Naive thymus-derived CD8-positive, alpha-beta T cell (primary cell): ENCODE measurements around the gene AMBP. TPM values are rescaled to one million over a fixed set of nuclear protein-coding genes. Genes with fewer than 3 reads are reported as not detected.
A peak's percentile ranks its signal among the peaks of the same experiment; 100 is the strongest.

Experiments
- ATAC-seq, 2 donors: fragments of 150-1000 bp; cut with Tn5 transposase in 1 of 2; sonication (Bioruptor Pico), chemical (Tn5 transposase) in 1 of 2; 1 replicate in 1 of 2; 2 replicates in 1 of 2; pipeline ENCODE4 v1.10.0; 2021; ENCODE audit warnings: mild to moderate bottlenecking in 2 of 2, moderate library complexity in 2 of 2
- POLR2A ChIA-PET: fragments of 350-600 bp; sonication (Branson Sonifier 250); formaldehyde crosslinking; loops from one replicate; lab custom pipeline; 2021; ENCODE audit warnings: antibody characterized with exemption; lab: Charles Lee
- DNase-seq, 10 donors: peaks; one replicate each; pipeline versions ENCODE4 v3.0.0 to v3.0.0-alpha.2; 2020 to 2022
- H3K27ac Mint-ChIP-seq, 10 donors: one replicate each; pipeline ENCODE4 v1.8.0; 2020 to 2022; ENCODE audit warnings: mild to moderate bottlenecking in 10 of 10, mixed read lengths in 10 of 10, moderate library complexity in 4 of 10, inconsistent platforms in 1 of 10
- H3K27me3 Mint-ChIP-seq, 5 donors: one replicate each; pipeline ENCODE4 v1.8.0; 2021 to 2022; ENCODE audit warnings: mixed read lengths in 5 of 5
- H3K36me3 Mint-ChIP-seq, 3 donors: one replicate each; pipeline ENCODE4 v1.8.0; 2020 to 2022; ENCODE audit warnings: mixed read lengths in 3 of 3, mild to moderate bottlenecking in 2 of 3, inconsistent platforms in 1 of 3
- H3K4me1 Mint-ChIP-seq, 4 donors: one replicate each; pipeline ENCODE4 v1.8.0; 2021 to 2022; ENCODE audit warnings: mixed read lengths in 4 of 4
- H3K4me3 Mint-ChIP-seq, 10 donors: one replicate each; pipeline ENCODE4 v1.8.0; 2020 to 2022; ENCODE audit warnings: mild to moderate bottlenecking in 10 of 10, mixed read lengths in 10 of 10, moderate library complexity in 6 of 10, inconsistent platforms in 1 of 10
- H3K9me3 Mint-ChIP-seq, 9 donors: one replicate each; pipeline ENCODE4 v1.8.0; 2020 to 2022; ENCODE audit warnings: mixed read lengths in 9 of 9, mild to moderate bottlenecking in 3 of 9, inconsistent platforms in 1 of 9, moderate library complexity in 1 of 9
- polyA plus RNA-seq, 3 donors: library from polyadenylated mRNA; unstranded; fragments of 300-500 nt; fragmentation: Illumina TruSeq; gene quantifications; one replicate each; pipeline ENCODE4 v1.2.3, GENCODE V29; 2021
- total RNA-seq, 8 experiments: library from RNA in 2 of 8; stranded (reverse) in 2 of 8; gene quantifications; one replicate each; pipeline ENCODE4 v1.2.3 and lab custom pipeline; 2021 to 2026

Gene AMBP
- total and polyA plus RNA-seq, 5 experiments from 2014 or later = not detected

GRCh38 chr9:114058688-114059046 lies 19.4 kb downstream of the AMBP start:
- DNase-seq (no peak), ATAC-seq (no peak)
- Mint-ChIP-seq H3K36me3 (no peaks in the 10 kb centered on the region), H3K4me1 (peaks cover 0 to 8% (median 0%) of the 10 kb centered on the region in 4 donors), H3K9me3 (no peaks in the 10 kb centered on the region), H3K27me3 (peaks cover 9 to 25% (median 18%) of the 10 kb centered on the region in 5 donors), H3K4me3 (no peak overlapping the region), H3K27ac (no peak overlapping the region)
- POLR2A ChIA-PET = no interaction called here

- Mint-ChIP-seq H3K27ac (no peak overlapping the region), H3K4me3 (no peak overlapping the region), H3K27me3 (peaks cover 2 to 14% (median 6%) of the 10 kb centered on the region in 5 donors), H3K4me1 (peaks cover 0 to 8% (median 0%) of the 10 kb centered on the region in 4 donors), H3K9me3 (no peaks in the 10 kb centered on the region), H3K36me3 (no peaks in the 10 kb centered on the region)
- DNase-seq (no peak), ATAC-seq (no peak)
- POLR2A ChIA-PET = no interaction called here
Observed at GRCh38 chr9:114057161-114057885, 20.8 kb downstream of the AMBP start.

GRCh38 chr9:114056527-114056926 lies 21.6 kb downstream of the AMBP start:
- ATAC-seq (no peak), DNase-seq (no peak)
- Mint-ChIP-seq H3K36me3 (no peaks in the 10 kb centered on the region), H3K27ac (no peak overlapping the region), H3K4me1 (peaks cover 0 to 4% (median 0%) of the 10 kb centered on the region in 4 donors), H3K9me3 (no peaks in the 10 kb centered on the region), H3K27me3 (peaks cover 0 to 7% (median 0%) of the 10 kb centered on the region in 5 donors), H3K4me3 (no peak overlapping the region)
- POLR2A ChIA-PET = no interaction called here

- H3K4me1 Mint-ChIP-seq = peaks cover 0 to 4% (median 0%) of the 10 kb centered on the region in 4 donors
Observed at GRCh38 chr9:114055894-114056293, 22.2 kb downstream of the AMBP start.

GRCh38 chr9:114055061-114055460 lies 23.0 kb downstream of the AMBP start:
- POLR2A ChIA-PET = no interaction called here
- Mint-ChIP-seq H3K36me3 (no peaks in the 10 kb centered on the region), H3K4me3 (no peak overlapping the region), H3K4me1 (peaks cover 0 to 4% (median 0%) of the 10 kb centered on the region in 4 donors), H3K27me3 (no peaks in the 10 kb centered on the region), H3K9me3 (no peaks in the 10 kb centered on the region), H3K27ac (no peak overlapping the region)
- DNase-seq (no peak), ATAC-seq (no peak)

More at GRCh38 chr9:114055894-114056293, 22.2 kb downstream of the AMBP start:
- no peaks in the 10 kb centered on the region for H3K36me3 Mint-ChIP-seq
- H3K9me3 Mint-ChIP-seq = no peaks in the 10 kb centered on the region
- H3K27me3 Mint-ChIP-seq = peaks cover 0 to 2% (median 0%) of the 10 kb centered on the region in 5 donors
- DNase-seq (no peak), ATAC-seq (no peak)
- no peak overlapping the region for H3K4me3 Mint-ChIP-seq
- POLR2A ChIA-PET = no interaction called here
- H3K27ac Mint-ChIP-seq = no peak overlapping the region

GRCh38 chr9:114054191-114054690 lies 23.9 kb downstream of the AMBP start:
- no peaks in the 10 kb centered on the region for H3K27me3 Mint-ChIP-seq
- H3K4me3 Mint-ChIP-seq = no peak overlapping the region
- POLR2A ChIA-PET = no interaction called here
- DNase-seq (no peak), ATAC-seq (no peak)
- H3K27ac Mint-ChIP-seq = no peak overlapping the region
- H3K9me3 Mint-ChIP-seq = no peaks in the 10 kb centered on the region
- H3K4me1 Mint-ChIP-seq = peaks cover 0 to 4% (median 0%) of the 10 kb centered on the region in 4 donors
- H3K36me3 Mint-ChIP-seq = peaks cover 0 to 3% (median 2%) of the 10 kb centered on the region in 3 donors

- H3K27me3 Mint-ChIP-seq = no peaks in the 10 kb centered on the region
- no peak overlapping the region for H3K4me3 Mint-ChIP-seq
- ATAC-seq = no peak
- DNase-seq = no peak
- POLR2A ChIA-PET = no interaction called here
- H3K36me3 Mint-ChIP-seq = peaks cover 0 to 3% (median 3%) of the 10 kb centered on the region in 3 donors
- no peak overlapping the region for H3K27ac Mint-ChIP-seq
- H3K4me1 Mint-ChIP-seq = peaks cover 0 to 2% (median 0%) of the 10 kb centered on the region in 4 donors
- no peaks in the 10 kb centered on the region for H3K9me3 Mint-ChIP-seq
Observed at GRCh38 chr9:114053246-114054005, 24.7 kb downstream of the AMBP start.

GRCh38 chr9:114051706-114052105 lies 26.4 kb downstream of the AMBP start:
- POLR2A ChIA-PET = no interaction called here
- ATAC-seq = no peak

GRCh38 chr9:114051281-114051680 lies 26.8 kb downstream of the AMBP start:
- H3K4me1 Mint-ChIP-seq = peaks cover 0 to 2% (median 0%) of the 10 kb centered on the region in 4 donors
- DNase-seq (no peak), ATAC-seq (no peak)
- peaks cover 0 to 8% (median 3%) of the 10 kb centered on the region in 3 donors for H3K36me3 Mint-ChIP-seq
- no peak overlapping the region for H3K27ac Mint-ChIP-seq
- H3K27me3 Mint-ChIP-seq = peaks cover 0 to 1% (median 0%) of the 10 kb centered on the region in 5 donors
- POLR2A ChIA-PET = no interaction called here
- H3K9me3 Mint-ChIP-seq = no peaks in the 10 kb centered on the region
- H3K4me3 Mint-ChIP-seq = no peak overlapping the region

More at GRCh38 chr9:114051706-114052105, 26.4 kb downstream of the AMBP start:
- no peaks in the 10 kb centered on the region for H3K9me3 Mint-ChIP-seq
- DNase-seq = no peak
- peaks cover 0 to 2% (median 0%) of the 10 kb centered on the region in 4 donors for H3K4me1 Mint-ChIP-seq
- no peak overlapping the region for H3K27ac Mint-ChIP-seq
- peaks cover 0 to 8% (median 3%) of the 10 kb centered on the region in 3 donors for H3K36me3 Mint-ChIP-seq
- no peak overlapping the region for H3K4me3 Mint-ChIP-seq
- H3K27me3 Mint-ChIP-seq = peaks cover 0 to 1% (median 0%) of the 10 kb centered on the region in 5 donors

GRCh38 chr9:114050646-114051045 lies 27.5 kb downstream of the AMBP start:
- no peak overlapping the region for H3K4me3 Mint-ChIP-seq
- H3K4me1 Mint-ChIP-seq = no peaks in the 10 kb centered on the region
- DNase-seq = no peak
- peaks cover 0 to 8% (median 3%) of the 10 kb centered on the region in 3 donors for H3K36me3 Mint-ChIP-seq
- no peaks in the 10 kb centered on the region for H3K9me3 Mint-ChIP-seq
- POLR2A ChIA-PET = no interaction called here
- no peak overlapping the region for H3K27ac Mint-ChIP-seq
- H3K27me3 Mint-ChIP-seq = peaks cover 0 to 1% (median 0%) of the 10 kb centered on the region in 5 donors
- no peak for ATAC-seq

GRCh38 chr9:114050226-114050568 lies 27.9 kb downstream of the AMBP start:
- ATAC-seq (no peak), DNase-seq (no peak)
- POLR2A ChIA-PET = no interaction called here
- H3K9me3 Mint-ChIP-seq = no peaks in the 10 kb centered on the region
- H3K36me3 Mint-ChIP-seq = peaks cover 0 to 8% (median 3%) of the 10 kb centered on the region in 3 donors
- no peak overlapping the region for H3K4me3 Mint-ChIP-seq
- no peak overlapping the region for H3K27ac Mint-ChIP-seq
- H3K27me3 Mint-ChIP-seq = peaks cover 0 to 1% (median 0%) of the 10 kb centered on the region in 5 donors
- no peaks in the 10 kb centered on the region for H3K4me1 Mint-ChIP-seq

- peak overlapping the region in 1 of 10 donors; percentile 19 for H3K27ac Mint-ChIP-seq
- H3K4me3 Mint-ChIP-seq = no peak overlapping the region
- no peaks in the 10 kb centered on the region for H3K9me3 Mint-ChIP-seq
- POLR2A ChIA-PET = no interaction called here
- no peak for ATAC-seq
- peaks cover 0 to 1% (median 0%) of the 10 kb centered on the region in 5 donors for H3K27me3 Mint-ChIP-seq
- DNase-seq = no peak
- H3K4me1 Mint-ChIP-seq = no peaks in the 10 kb centered on the region
- peaks cover 0 to 8% (median 3%) of the 10 kb centered on the region in 3 donors for H3K36me3 Mint-ChIP-seq
Observed at GRCh38 chr9:114049441-114050225, 28.5 kb downstream of the AMBP start.
